Esophagus squamous epithelium (tissue), 4 donors: ENCODE measurements around the gene DBR1.

Source experiments
- CTCF ChIP-seq, 6 experiments: fragments of 450-650 bp in 4 of 6; fragments of 200-600 bp in 2 of 6; sonication (generic) in 2 of 6; IDR thresholded peaks; one replicate each; pipeline ENCODE4 v1.5.1; 2016 to 2019; ENCODE audit warnings: antibody characterized with exemption in 6 of 6, mild to moderate bottlenecking in 4 of 6, moderate library complexity in 4 of 6
- POLR2A ChIP-seq, 4 donors: fragments of 450-650 bp; IDR thresholded peaks; one replicate each; pipeline ENCODE4 v1.6.1; 2017; ENCODE audit warnings: antibody characterized with exemption in 4 of 4, mild to moderate bottlenecking in 4 of 4, moderate library complexity in 3 of 4

GRCh38 chr3:138195481-138195880 is 20.8 kb upstream of the DBR1 start:
- TF ChIP-seq CTCF (IDR thresholded peaks at IDR 0.05) (no peak), POLR2A (IDR thresholded peaks at IDR 0.05) (no peak)
